NCI-H187 treated with DMSO at 0.1 percent for 48 hours (cell line): ENCODE data around the gene DOK1.

Experiments
- DNase-seq: peaks from one replicate; lab custom pipeline; 2025; lab: John Stamatoyannopoulos, UW

DOK1 gene

DNA sequence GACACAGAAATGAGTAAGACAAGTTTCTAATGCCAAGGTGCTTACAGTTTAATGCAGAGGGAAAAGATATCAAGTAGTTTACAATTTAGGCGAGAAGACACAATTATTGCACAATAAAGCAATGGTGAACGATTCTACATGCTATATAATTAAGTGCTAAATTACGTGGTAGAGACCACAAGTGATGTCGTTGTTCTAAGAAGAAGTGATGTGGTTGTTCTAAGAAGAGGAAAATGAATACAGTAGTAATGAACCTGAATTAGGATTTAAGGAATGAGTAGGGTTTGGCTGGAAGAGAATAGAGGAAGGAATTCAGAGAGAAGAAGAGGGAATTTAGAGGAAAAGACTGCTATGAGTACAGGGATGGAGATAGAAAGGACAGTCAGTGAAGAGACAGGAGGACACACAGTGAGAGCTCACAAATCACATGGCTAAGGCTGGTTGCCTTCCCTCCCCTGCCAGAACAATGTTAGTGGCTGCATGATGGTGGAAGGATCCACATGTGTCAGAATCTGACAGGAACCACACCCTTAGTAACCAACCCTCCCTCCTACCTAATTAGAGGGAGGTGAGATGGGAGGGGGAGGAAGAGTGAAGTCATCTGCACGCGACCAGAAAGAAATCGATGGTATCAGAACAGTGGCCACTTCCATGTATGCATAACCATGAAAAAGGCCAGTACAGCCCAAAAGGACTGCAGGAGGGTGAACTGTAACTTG lies 48.9 kb downstream of the DOK1 start:
- DNase-seq = no peak

DNA sequence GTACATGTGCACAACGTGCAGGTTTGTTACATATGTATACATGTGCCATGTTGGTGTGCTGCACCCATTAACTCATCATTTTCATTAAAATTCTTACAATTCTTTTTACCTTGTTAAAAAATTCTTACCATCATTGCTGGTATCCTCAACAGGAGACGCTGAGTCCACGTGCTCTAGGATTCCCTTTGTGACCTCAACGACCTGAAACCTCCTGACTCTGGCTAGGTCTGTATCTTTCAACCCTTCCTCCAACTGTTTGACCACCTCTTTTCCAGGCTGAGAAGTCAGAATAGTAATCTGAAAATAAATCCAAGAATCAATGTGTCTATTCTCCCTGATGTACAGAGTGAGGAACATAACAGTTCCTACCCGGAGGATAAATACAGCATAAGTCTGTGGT lies 52.4 kb downstream of the DOK1 start:
- DNase-seq = no peak
